ENCODE results near the gene KRTAP4-7.

GRCh38 chr17:41125064-41125463 is 41.1 kb downstream of the KRTAP4-7 start:
- no peak for TF ChIP-seq CTCF (IDR thresholded peaks at IDR 0.05; ENCODE audit: low read length)
- no peak for TF ChIP-seq EZH2 (IDR thresholded peaks at IDR 0.05; ENCODE audit: borderline replicate concordance, low read length)
